Measurements from ENCODE around the gene MESD.
A peak's percentile ranks its signal among the peaks of the same experiment; 100 is the strongest.

DNA sequence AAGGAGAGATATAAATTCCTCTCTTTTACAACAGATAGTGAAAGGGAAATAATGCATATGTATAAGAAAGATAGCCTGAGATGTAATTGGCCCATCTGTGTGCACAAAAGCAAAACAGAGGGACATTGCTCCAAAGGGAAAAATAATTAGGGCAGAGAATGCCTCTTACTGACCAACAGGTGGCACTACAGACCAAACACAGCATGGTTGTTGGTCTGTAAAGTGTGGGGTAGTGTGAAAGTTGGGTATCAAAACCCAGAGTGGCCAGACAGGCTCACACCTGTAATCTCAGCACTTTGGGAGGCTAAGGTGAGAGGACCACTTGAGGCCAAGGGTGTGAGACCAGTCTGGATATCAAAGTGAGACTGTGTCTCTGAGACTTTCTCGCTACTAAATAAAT is 6.6 kb upstream of the MESD start:
- TF ChIP-seq CEBPB (IDR thresholded peaks at IDR 0.05; ENCODE audit: low read depth, low read length) (no peak), MAZ (IDR thresholded peaks at IDR 0.05; ENCODE audit: borderline replicate concordance, low read depth, low read length) (no peak), POLR2A (IDR thresholded peaks at IDR 0.05; ENCODE audit: low read depth, low read length) (no peak), BHLHE40 (IDR thresholded peaks at IDR 0.05; ENCODE audit: low read depth, low read length) (no peak), RAD21 (IDR thresholded peaks at IDR 0.05; ENCODE audit: low read length) (peak; percentile 22; the same call in 1 of the 2 replicates), FOS (IDR thresholded peaks at IDR 0.05; ENCODE audit: low read depth, low read length) (no peak), RCOR1 (IDR thresholded peaks at IDR 0.05; ENCODE audit: insufficient replicate concordance, low read length) (no peak), RFX5 (IDR thresholded peaks at IDR 0.05; ENCODE audit: low read depth, low read length) (no peak)
- TF ChIP-seq, protein P1, sequence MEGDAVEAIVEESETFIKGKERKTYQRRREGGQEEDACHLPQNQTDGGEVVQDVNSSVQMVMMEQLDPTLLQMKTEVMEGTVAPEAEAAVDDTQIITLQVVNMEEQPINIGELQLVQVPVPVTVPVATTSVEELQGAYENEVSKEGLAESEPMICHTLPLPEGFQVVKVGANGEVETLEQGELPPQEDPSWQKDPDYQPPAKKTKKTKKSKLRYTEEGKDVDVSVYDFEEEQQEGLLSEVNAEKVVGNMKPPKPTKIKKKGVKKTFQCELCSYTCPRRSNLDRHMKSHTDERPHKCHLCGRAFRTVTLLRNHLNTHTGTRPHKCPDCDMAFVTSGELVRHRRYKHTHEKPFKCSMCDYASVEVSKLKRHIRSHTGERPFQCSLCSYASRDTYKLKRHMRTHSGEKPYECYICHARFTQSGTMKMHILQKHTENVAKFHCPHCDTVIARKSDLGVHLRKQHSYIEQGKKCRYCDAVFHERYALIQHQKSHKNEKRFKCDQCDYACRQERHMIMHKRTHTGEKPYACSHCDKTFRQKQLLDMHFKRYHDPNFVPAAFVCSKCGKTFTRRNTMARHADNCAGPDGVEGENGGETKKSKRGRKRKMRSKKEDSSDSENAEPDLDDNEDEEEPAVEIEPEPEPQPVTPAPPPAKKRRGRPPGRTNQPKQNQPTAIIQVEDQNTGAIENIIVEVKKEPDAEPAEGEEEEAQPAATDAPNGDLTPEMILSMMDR (conservative IDR thresholded peaks at IDR 0.05; ENCODE audit: low read depth, low read length) = peak; percentile 28; the same call in 1 of the 2 replicates
- TF ChIP-seq, protein P2, sequence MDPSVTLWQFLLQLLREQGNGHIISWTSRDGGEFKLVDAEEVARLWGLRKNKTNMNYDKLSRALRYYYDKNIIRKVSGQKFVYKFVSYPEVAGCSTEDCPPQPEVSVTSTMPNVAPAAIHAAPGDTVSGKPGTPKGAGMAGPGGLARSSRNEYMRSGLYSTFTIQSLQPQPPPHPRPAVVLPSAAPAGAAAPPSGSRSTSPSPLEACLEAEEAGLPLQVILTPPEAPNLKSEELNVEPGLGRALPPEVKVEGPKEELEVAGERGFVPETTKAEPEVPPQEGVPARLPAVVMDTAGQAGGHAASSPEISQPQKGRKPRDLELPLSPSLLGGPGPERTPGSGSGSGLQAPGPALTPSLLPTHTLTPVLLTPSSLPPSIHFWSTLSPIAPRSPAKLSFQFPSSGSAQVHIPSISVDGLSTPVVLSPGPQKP (IDR thresholded peaks at IDR 0.05; ENCODE audit: borderline replicate concordance, low read depth, low read length) = no peak
- TF ChIP-seq, protein P3, sequence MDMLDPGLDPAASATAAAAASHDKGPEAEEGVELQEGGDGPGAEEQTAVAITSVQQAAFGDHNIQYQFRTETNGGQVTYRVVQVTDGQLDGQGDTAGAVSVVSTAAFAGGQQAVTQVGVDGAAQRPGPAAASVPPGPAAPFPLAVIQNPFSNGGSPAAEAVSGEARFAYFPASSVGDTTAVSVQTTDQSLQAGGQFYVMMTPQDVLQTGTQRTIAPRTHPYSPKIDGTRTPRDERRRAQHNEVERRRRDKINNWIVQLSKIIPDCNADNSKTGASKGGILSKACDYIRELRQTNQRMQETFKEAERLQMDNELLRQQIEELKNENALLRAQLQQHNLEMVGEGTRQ (IDR thresholded peaks at IDR 0.05; ENCODE audit: low read depth, low read length) = no peak

Data from IMR-90 (cell line).